Fibroblast of skin of back (primary cell): ENCODE results near the gene FAM229A. TPM values are rescaled to one million over a fixed set of nuclear protein-coding genes. Genes with fewer than 3 reads are reported as not detected.
"Not testable (repeated sequence)": the region's sequence is repeated elsewhere in the genome, so short reads cannot be mapped to it uniquely, and the experiment has no call there.

ENCODE experiments used
- DNase-seq: peaks from one replicate; pipeline ENCODE4 v3.0.0-alpha.2; 2013
- polyA plus RNA-seq, 2 experiments: library from polyadenylated mRNA; unstranded; fragments of 120-200 nt; gene quantifications; one replicate each; pipeline ENCODE4 v1.2.1, GENCODE V29; 2013; ENCODE audit not compliant: insufficient read length in 2 of 2

FAM229A gene
- 2.3 TPM for polyA plus RNA-seq (2013, experiment 1 of 2; ENCODE audit: insufficient read length)
- polyA plus RNA-seq (2013, experiment 2 of 2; ENCODE audit: insufficient read length), result 1.1 TPM

DNA sequence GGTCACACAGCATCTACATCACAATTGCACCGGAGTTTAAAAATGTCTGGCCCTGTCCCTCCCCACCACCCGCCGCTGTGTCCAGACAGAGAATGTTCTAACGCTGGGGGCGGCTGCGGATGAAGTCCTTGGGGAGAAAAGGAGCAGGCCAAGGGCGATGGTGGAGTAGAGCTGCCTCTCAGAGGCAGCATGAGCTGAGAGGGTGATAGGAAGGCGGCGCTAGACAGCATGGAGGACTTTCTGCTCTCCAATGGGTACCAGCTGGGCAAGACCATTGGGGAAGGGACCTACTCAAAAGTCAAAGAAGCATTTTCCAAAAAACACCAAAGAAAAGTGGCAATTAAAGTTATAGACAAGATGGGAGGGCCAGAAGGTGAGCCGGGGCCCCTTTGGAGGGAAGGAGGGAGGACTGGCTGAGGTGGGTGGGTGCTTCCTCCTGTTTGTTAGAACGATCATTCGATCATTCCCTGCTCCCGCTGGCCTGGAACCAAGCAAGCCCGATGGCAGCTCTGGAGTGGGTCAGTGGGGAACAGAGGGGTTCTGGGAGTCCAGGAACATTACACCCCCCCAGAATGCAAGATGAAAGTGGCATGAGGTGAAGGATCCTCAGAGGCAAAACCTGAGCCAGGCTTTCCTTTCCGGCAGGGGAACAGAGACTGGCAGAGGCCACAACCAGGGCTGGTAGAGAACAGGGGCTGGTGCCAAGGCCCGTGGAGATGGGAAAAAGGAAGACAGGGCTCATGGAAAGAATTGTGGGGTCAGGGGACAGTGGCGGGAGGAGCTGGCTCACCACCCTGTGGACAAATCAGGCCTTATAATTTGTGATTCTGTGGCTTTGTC lies at the start of gene FAM229A, which contains the start of gene TSSK3:
TSS of gene FAM229A (minus strand) at position 12 of the 840 bp plus-strand sequence. CDS start 394 bp downstream, outside the sequence.
TSS of gene TSSK3 (plus strand) at position 66 of the 840 bp plus-strand sequence. CDS start at position 229, 163 bp downstream.
- DNase-seq, result no peak

GRCh38 chr1:32411261-32411660 lies 49.0 kb upstream of the FAM229A start:
- no peak for DNase-seq

DNA sequence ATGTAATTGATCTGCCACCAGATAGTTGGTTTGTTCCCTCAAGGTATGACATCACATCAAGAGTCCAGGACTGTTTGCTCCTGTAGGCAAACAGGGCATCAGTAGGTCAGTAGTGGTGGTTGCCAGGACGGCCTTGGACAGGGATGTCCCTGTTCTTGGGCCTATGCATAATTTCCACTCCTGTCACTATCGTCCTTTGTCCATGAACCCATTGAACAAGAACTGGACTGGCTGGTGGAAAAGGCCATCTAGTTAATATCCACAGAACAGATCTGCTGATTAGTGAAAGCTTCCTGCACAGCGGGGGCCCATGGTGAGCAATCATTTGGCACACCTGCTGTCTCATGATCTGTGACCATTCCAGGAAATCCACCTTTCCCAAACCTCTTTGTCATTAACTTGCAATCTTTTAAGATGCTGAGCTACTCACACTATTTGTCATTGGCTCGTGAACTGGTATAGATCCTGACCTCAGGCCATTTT lies 44.4 kb upstream of the FAM229A start:
- DNase-seq, result no peak

DNA sequence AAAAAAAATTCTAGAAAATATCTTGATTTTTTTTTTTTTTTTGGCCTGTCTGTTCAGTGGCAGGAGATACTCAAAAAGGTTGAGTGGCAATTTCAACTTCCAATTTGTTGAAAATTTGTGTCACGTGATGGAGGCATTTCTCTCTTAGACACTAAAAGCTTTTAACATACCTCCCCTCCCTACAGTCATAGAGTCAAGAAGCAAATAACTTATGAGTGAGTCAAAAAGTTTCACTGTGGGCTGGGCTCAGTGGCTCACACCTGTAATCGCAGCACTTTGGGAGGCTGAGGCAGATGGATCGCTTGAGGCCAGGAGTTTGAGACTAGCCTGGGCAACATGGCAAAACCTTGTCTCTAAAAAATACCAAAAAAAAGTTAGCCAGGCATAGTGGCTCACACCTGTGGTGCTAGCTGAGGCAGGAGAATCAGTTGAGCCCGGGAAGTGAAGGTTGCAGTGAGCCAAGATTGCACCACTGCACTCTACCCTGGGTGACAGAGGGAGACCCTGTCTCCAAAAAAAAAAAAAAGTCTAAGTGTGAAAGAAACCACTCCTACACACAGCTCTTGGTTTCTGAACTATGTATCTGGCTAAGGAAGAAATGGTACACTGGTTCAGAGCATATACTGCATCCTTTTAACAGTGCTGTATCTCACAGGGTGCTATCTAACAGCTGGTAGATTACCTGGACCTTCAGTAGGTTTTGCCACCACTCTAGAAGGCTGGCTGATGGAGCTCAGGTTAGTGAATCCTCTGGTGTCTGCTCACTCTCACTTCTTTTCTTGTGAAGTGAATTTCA lies 43.6 kb upstream of the FAM229A start:
- DNase-seq, result no peak

DNA sequence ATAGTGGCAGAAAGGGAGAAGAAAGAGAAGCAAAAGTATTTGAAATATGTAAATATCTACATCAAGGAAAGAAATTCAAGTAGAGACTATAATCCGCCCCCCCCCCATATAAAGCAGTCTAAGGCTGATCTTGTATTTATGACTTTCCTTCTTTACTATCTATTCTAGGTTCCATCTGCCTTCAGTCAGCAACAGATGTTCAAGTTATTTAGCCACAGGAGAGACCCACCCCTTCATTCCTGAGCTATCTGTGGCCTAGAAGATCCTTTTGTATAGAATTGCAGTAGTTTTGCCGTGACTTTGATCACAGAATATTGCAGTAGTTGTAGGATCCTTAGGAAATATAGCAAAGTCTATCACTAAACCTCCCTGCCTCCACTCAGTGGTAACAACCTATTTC lies 42.7 kb upstream of the FAM229A start:
- no peak for DNase-seq

- DNase-seq, result peak; percentile 89
These were observed 38.8 kb upstream of the FAM229A start for GRCh38 chr1:32400876-32401631.

DNA sequence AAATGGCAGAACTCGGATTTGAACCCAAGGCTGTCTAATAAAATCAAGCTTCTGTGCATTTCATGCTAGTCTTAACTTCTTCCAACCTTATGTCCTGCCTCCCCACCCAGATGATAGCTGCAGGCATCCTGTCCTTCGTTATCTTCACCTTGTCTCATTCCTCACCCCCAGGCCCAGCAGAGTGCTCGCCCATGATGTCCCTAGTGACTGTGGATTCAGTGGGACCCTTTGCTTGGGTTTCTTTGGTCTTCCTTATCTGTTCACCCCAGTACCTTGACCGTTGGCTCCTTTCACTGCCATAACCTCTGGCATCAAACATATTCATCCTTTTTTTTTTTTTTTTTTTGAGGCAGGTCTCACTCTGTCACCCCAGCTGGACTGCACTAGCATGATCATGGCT lies 37.6 kb upstream of the FAM229A start:
- DNase-seq, result no peak

- DNase-seq, result no peak
These were observed 36.1 kb upstream of the FAM229A start for GRCh38 chr1:32398401-32398800.

- DNase-seq, result not testable (repeated sequence)
These were observed 34.2 kb upstream of the FAM229A start for GRCh38 chr1:32396524-32396923.

DNA sequence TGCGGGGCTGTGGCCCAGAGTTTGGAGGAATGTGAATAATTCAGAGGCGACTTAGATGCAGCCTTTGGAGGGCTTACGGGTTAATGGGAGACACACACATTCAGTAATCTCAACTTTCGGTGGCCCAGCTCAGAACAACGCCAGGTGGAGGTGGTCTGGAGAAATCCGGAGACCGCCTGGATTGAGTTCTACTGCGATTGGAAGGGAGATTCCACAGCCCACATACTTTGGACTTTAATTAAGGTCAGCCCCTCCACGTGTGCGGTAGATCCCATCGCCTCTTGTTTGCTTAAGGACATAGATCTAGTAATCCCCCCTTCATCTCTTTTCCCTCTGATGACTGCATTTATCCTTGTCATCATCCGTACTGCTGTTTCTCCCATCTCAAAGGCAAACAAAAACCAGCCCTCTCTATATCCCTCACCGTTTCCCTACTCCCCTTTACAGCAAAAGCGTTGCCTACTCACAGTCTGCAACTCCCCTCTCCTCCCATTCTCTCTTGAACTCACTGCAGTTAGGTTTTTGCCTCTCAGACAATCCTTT lies 32.7 kb upstream of the FAM229A start:
- peak; percentile 12 for DNase-seq

- peak; percentile 99 for DNase-seq
These were observed 32.0 kb upstream of the FAM229A start, which contains the start of gene BSDC1 for GRCh38 chr1:32394141-32394889. BSDC1 (minus strand) TSS chr1:32394441; CDS start chr1:32394414, 27 bp downstream.

- peak; percentile 20 for DNase-seq
These were observed 31.5 kb upstream of the FAM229A start for GRCh38 chr1:32393832-32394140.

DNA sequence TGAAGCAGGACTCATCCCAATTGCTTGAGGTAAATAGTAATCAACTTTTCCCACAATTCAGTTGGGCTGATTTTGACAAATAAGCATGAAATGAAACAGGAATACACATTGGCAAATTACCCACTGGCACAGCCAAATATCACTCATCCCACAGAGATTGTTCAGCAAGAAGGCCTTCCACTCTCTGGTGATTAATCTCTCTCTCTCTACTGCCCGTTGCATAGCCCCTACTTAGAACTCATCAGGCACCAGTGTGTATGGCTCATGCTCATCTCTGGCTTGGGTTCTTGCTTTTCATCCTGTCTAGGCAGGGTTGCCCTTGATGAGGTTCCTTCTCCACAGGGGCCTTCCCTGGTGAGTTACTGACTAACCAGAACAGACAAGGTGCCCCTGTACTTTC lies 30.9 kb upstream of the FAM229A start:
- no peak for DNase-seq

DNA sequence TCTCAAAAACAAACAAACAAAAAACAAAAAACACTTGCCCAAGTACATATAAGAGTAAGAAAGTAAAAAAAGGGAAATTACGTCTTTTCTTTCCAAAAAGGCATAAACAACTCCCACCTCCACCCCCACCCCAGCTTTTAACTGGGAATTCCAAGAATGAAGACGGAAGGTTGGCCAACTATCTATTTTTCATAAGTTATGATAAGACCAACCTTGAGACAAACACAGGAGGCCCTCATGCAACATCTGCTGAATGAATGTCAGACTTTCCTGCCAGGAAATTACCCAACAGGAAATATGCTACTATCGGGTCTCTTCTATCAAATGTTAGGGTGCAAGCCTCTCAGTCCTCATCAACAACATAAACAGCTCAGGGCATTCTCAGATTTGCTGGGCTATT lies 30.0 kb upstream of the FAM229A start:
- DNase-seq, result no peak

GRCh38 chr1:32390904-32391870 lies 28.9 kb upstream of the FAM229A start:
- no peak for DNase-seq

- DNase-seq, result no peak
These were observed 26.4 kb upstream of the FAM229A start for GRCh38 chr1:32388641-32389040.

DNA sequence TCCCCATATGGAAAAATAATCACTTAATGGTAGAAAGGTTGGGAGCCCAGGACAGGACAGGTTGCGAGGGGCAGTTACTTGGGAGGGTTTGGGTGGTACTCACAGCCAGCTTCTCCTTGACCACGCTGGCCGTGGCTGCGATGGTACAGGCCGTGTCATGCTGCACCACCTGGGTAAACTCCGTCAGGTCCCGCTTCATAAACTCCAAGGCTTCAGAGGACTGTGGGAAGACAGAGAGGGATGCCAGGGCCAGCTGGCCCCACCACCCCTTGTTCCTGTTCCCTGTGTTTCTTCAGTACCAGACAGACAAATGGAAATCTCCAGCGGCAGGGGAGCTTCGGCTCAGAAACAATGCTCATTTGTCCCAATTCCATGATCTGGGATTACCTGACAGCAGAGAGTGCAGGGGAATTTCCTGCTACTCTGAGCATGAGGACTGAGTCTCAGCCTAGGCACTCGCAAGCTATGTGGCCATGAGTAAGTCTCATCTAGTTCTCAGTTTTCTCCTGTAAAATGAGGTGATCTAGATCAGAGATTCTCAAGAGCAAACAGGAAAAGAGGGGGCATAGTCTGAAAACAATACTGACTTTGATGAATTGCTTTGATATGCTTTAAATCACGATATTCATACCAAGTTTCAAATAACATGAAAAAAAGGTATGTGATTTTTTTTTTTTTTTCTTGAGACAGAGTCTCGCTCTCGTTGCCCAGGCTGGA lies 24.5 kb upstream of the FAM229A start:
- no peak for DNase-seq

DNA sequence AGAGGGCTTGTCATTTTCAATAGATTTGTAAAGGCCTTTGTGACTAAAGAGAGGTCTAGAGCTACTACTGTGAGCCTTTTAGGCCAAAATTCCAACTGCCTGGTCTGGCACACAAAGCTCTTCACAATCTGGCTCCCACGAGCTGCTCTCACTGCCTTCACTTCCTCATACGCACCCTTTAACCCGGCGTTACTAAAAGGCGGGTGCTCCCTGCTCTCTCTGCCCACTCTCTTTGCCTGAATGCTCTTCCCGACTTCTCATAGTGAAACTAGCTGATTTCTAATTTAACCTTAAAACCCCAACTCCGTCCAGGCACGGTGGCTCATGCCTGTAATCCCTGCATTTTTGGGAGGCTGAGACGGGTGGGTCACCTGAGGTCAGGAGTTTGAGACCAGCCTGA lies 17.8 kb upstream of the FAM229A start:
- DNase-seq, result no peak

DNA sequence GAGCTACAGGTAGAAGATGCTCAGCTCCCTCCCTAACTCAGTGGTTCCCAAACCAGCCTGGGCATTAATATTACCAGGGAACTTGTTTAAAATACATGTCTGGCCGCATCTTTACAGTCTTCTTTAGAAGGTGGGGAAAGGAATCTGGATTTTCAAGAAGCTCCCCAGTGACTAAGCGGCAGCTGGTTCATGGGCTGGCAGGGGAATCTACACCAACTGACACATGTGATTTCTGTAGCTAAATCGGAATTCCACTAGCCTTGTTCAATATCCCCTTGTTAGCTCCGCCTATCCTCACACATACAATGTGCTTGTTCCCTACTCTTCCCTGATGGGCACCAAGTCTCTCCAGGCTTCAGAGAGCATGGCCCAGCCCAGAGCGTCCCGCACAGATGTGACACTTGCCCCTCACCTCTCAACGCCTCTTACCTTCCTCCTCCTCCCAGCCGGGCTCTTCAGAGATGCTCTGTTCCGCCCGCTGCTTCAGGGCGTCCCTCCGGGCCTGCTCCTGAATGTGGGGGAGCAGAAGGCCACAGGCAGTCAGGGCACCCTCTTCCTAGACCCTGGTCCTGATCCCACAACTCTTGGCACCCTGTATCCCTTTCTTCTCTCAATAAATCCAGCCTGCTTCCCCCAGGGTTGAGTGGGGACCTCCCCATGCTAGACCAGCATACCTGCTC lies 15.4 kb upstream of the FAM229A start:
- DNase-seq, result no peak
